K562 (cell line): ENCODE data around the gene AGAP1. TPM values are rescaled to one million over a fixed set of nuclear protein-coding genes. Genes with fewer than 3 reads are reported as not detected.
A peak's percentile ranks its signal among the peaks of the same experiment; 100 is the strongest.

Experiments
- AFF1 ChIP-seq, 2 experiments: fragments of 450-650 bp; IDR thresholded peaks; 2 replicates each; pipeline ENCODE4 v1.6.1; 2018; ENCODE audit warnings: mild to moderate bottlenecking in 2 of 2, low read depth in 1 of 2; ENCODE audit not compliant: partially characterized antibody in 2 of 2
- ATF1 ChIP-seq, 2 experiments: fragments of 450-650 bp in 1 of 2; IDR thresholded peaks; 2 replicates each; pipeline ENCODE4 v1.6.1; 2016; ENCODE audit warnings: missing compliant biosample characterization in 1 of 2, missing genetic modification characterization in 1 of 2
- ATF3 ChIP-seq, 2 experiments: fragments of 450-650 bp in 1 of 2; sonication (generic) in 1 of 2; formaldehyde crosslinking in 1 of 2; IDR thresholded peaks in 1 of 2; conservative IDR thresholded peaks in 1 of 2; 2 replicates each; pipeline versions ENCODE4 v1.6.1 to v1.8.1; 2016 to 2023; ENCODE audit warnings: mild to moderate bottlenecking in 2 of 2, moderate library complexity in 2 of 2, inconsistent platforms in 1 of 2, missing genetic modification reagents in 1 of 2
- BRD9 ChIP-seq: fragments of 450-650 bp; IDR thresholded peaks from 2 replicates; pipeline ENCODE4 v1.6.1; 2018; ENCODE audit warnings: low read depth; ENCODE audit not compliant: partially characterized antibody
- CAMTA2 ChIP-seq: fragments of 250-450 bp; sonication (Bioruptor Pico); conservative IDR thresholded peaks from 2 replicates; pipeline ENCODE4 v1.5.1; 2022
- E4F1 ChIP-seq: fragments of 250-450 bp; sonication (Bioruptor Pico); IDR thresholded peaks from 2 replicates; pipeline ENCODE4 v1.5.0; 2021; ENCODE audit warnings: mild to moderate bottlenecking, borderline replicate concordance
- GABPA ChIP-seq: fragments of 200-800 bp; sonication (Bioruptor generic); conservative IDR thresholded peaks from 2 replicates; pipeline ENCODE4 v1.6.1; 2016; ENCODE audit warnings: low read depth, missing genetic modification characterization, missing compliant biosample characterization
- KLF1 ChIP-seq: fragments of 450-650 bp; IDR thresholded peaks from 2 replicates; pipeline ENCODE4 v1.6.1; 2016; ENCODE audit warnings: missing genetic modification characterization, missing compliant biosample characterization
- KLF13 ChIP-seq: fragments of 450-650 bp; IDR thresholded peaks from 2 replicates; pipeline ENCODE4 v1.6.1; 2016; ENCODE audit warnings: missing genetic modification characterization, low read depth, mild to moderate bottlenecking, missing compliant biosample characterization, moderate library complexity, borderline replicate concordance
- MAFK ChIP-seq: IDR thresholded peaks from 2 replicates; pipeline ENCODE4 v1.6.1; 2011; ENCODE audit warnings: low read length, improper control_type of control experiment
- MTA3 ChIP-seq: fragments of 450-650 bp; formaldehyde crosslinking; IDR thresholded peaks from 2 replicates; pipeline ENCODE4 v1.6.1; 2017; ENCODE audit warnings: mild to moderate bottlenecking, borderline replicate concordance
- NFE2 ChIP-seq: IDR thresholded peaks from 2 replicates; pipeline ENCODE4 v1.6.1; 2014; ENCODE audit warnings: antibody characterized with exemption, low read depth
- SAFB ChIP-seq: fragments of 200-400 bp; formaldehyde crosslinking; IDR thresholded peaks from 2 replicates; pipeline ENCODE4 v1.6.1; 2017; ENCODE audit warnings: low read depth, low read length, borderline replicate concordance
- SOX6 ChIP-seq: fragments of 450-650 bp; IDR thresholded peaks from 2 replicates; pipeline ENCODE4 v1.6.1; 2014; ENCODE audit warnings: mild to moderate bottlenecking
- TAF1 ChIP-seq: IDR thresholded peaks from 2 replicates; pipeline ENCODE4 v1.6.1; 2011; ENCODE audit warnings: mild to moderate bottlenecking, low read length, moderate library complexity; ENCODE audit not compliant: insufficient read depth, control insufficient read depth, severe bottlenecking; ENCODE audit errors: extremely low read depth
- TAF9B ChIP-seq: fragments of 450-650 bp; IDR thresholded peaks from 2 replicates; pipeline ENCODE4 v1.6.1; 2018; ENCODE audit warnings: mild to moderate bottlenecking; ENCODE audit not compliant: partially characterized antibody
- TCF7L2 ChIP-seq: fragments of 150-350 bp; IDR thresholded peaks from 2 replicates; pipeline ENCODE4 v1.6.1; 2016; ENCODE audit warnings: low read depth, mild to moderate bottlenecking, low read length, moderate library complexity
- TEAD1 ChIP-seq, 2 experiments: fragments of 450-650 bp in 1 of 2; sonication (generic) in 1 of 2; formaldehyde crosslinking; IDR thresholded peaks; 2 replicates each; pipeline versions ENCODE4 v1.4.0 to v1.8.0; 2020 to 2022; ENCODE audit warnings: mild to moderate bottlenecking in 2 of 2, missing genetic modification reagents in 1 of 2
- ZNF134 ChIP-seq: fragments of 250-450 bp; sonication (Bioruptor Pico); conservative IDR thresholded peaks from 2 replicates; pipeline ENCODE4 v1.4.0; 2020
- ZNF324 ChIP-seq: fragments of 250-450 bp; sonication (Bioruptor Pico); IDR thresholded peaks from 2 replicates; pipeline ENCODE4 v1.4.0; 2020; ENCODE audit warnings: mild to moderate bottlenecking
- ZNF717 ChIP-seq: fragments of 250-450 bp; sonication (Bioruptor Pico); IDR thresholded peaks from 2 replicates; pipeline ENCODE4 v1.5.0; 2021
- polyA plus RNA-seq, 8 experiments: library from polyadenylated mRNA; depleted of rRNA in 4 of 8; stranded (reverse) in 5 of 8; unstranded in 3 of 8; fragments of >200 nt; fragmentation: Nextera tagmentation in 2 of 8; fragmentation: Illumina TruSeq in 1 of 8; extraction: Ambion mirVana in 2 of 8; extraction: Trizol in 1 of 8; gene quantifications; 2 replicates each; pipeline versions ENCODE4 v1.2.1 to v1.2.3, GENCODE V29; 2011 to 2014; ENCODE audit warnings: inconsistent platforms in 1 of 8, missing spikeins in 1 of 8
- total RNA-seq, 7 experiments: library from RNA; depleted of rRNA in 6 of 7; stranded (reverse); fragments of >200 nt in 6 of 7; fragmentation: Illumina TruSeq in 2 of 7; extraction: Trizol in 2 of 7; gene quantifications; 2 replicates each; pipeline versions ENCODE4 v1.2.1 to v1.2.3, GENCODE V29; 2011 to 2021; ENCODE audit warnings: low replicate concordance in 1 of 7

AGAP1 gene
- total and polyA plus RNA-seq, 9 of the 15 experiments (the other 6 are each of a cell fraction or from before 2014, with no cell fraction given) = 1.3 to 24.0 (median 10.6) TPM

- TF ChIP-seq E4F1 (CRISPR knock-in tag) = no peak
- no peak; the same call in 1 of the 2 replicates for TF ChIP-seq TCF7L2
- peak in 1 of 2 experiments; percentile 19; a peak in 1 of 4 replicates for TF ChIP-seq TEAD1 (CRISPR knock-in tag; IDR thresholded peaks at IDR 0.05)
- TF ChIP-seq TAF9B = peak; percentile 72
- TF ChIP-seq ZNF134 = no peak
- no peak for TF ChIP-seq ZNF717
- TF ChIP-seq ATF3 (IDR thresholded peaks at IDR 0.05) = peak; percentile 94
- TF ChIP-seq ATF3 (CRISPR knock-in tag; conservative IDR thresholded peaks at IDR 0.05) = peak; percentile 84; the same call in 1 of the 2 replicates
- peak in 1 of 2 experiments; percentile 82 for TF ChIP-seq AFF1 (IDR thresholded peaks at IDR 0.05; ENCODE audit: low read depth in 1 of 2, partially characterized antibody in 2 of 2)
- peak; percentile 34 for TF ChIP-seq TAF1
- TF ChIP-seq SAFB = no peak
- no peak for TF ChIP-seq KLF13 (tag)
- TF ChIP-seq ZNF324 = no peak
- peak; percentile 91 for TF ChIP-seq NFE2
- peak; percentile 90 for TF ChIP-seq BRD9
- TF ChIP-seq MAFK = peak; percentile 91
- TF ChIP-seq CAMTA2 (CRISPR knock-in tag) = 0 out of 2 replicates have a peak, but pooled peaks have one; percentile 36
- TF ChIP-seq KLF1 (tag) = no peak
- TF ChIP-seq SOX6 = peak; percentile 90
- TF ChIP-seq GABPA (tag) = peak; percentile 39; the same call in 1 of the 2 replicates
- no peak for TF ChIP-seq ATF1 (CRISPR knock-in tag; IDR thresholded peaks at IDR 0.05)
- peak; percentile 60 for TF ChIP-seq ATF1 (tag; IDR thresholded peaks at IDR 0.05)
- TF ChIP-seq MTA3 = peak; percentile 80
Measured at GRCh38 chr2:235460548-235461047, 33.2 kb upstream of the AGAP1 start (continued).
